ENCODE data around the gene CYP24A1. TPM values are rescaled to one million over a fixed set of nuclear protein-coding genes. Genes with fewer than 3 reads are reported as not detected.
"Not testable (repeated sequence)": the region's sequence is repeated elsewhere in the genome, so short reads cannot be mapped to it uniquely, and the experiment has no call there.

CYP24A1 gene
- total RNA-seq, 2 experiments from 2014 or later = not detected

GRCh38 chr20:54138427-54138826 lies 35.4 kb downstream of the CYP24A1 start:
- Mint-ChIP-seq H3K9me3 (ENCODE audit: low read depth) (no peaks in the 10 kb centered on the region), H3K4me3 (no peak overlapping the region), H3K27ac (no peak overlapping the region), H3K4me1 (no peaks in the 10 kb centered on the region), H3K27me3 (peaks cover 10% of the 10 kb centered on the region), H3K36me3 (no peaks in the 10 kb centered on the region)
- DNase-seq = no peak
- ATAC-seq = no peak
- CTCF ChIA-PET = no interaction called here

GRCh38 chr20:54137115-54137514 lies 36.7 kb downstream of the CYP24A1 start:
- ATAC-seq (no peak), DNase-seq (no peak)
- H3K27me3 Mint-ChIP-seq = peaks cover 10% of the 10 kb centered on the region
- CTCF ChIA-PET = interaction anchor here (1.0 kb wide), 1 partner anchor 34 kb away, joined by 3 read pairs; no protein-coding TSS in a partner anchor
- no peaks in the 10 kb centered on the region for H3K9me3 Mint-ChIP-seq (ENCODE audit: low read depth)
- H3K4me1 Mint-ChIP-seq = no peaks in the 10 kb centered on the region
- H3K36me3 Mint-ChIP-seq = no peaks in the 10 kb centered on the region
- H3K27ac Mint-ChIP-seq = no peak overlapping the region
- no peak overlapping the region for H3K4me3 Mint-ChIP-seq

DNA sequence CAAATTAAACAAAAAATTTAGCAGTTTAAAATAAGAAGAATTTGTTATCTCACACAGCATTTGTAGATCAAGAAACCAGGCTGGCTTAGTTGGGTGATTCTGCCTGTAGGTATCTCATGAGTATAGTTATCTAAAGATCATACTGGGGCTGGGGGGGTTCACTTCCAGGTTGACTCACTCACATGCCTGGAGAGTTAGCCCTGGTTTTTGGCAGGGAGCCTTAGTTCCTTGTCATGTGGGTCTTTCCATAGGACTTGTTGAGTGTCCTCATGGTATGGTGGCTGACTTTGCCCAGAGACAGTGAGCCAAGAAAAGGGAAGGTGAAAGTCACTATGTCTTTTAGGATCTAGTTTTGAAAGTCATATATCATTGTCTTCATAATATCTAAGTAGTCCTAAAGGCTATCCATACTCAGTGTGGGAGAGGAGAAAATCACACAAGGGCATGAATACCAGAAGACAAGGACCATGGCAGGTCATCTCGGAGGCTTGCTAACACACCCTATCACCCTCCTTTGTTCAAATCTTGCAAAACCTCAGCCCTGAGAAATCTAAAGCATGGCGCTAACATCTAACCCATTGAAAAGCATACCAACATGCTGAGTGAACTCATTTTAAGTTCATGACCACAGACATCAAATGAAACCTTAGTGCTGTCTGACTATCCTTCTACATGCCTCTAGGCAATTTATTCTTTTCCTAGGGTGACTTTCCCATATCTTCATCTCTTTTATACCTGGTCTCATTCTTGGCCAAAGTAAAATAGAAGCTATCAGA lies 39.2 kb downstream of the CYP24A1 start:
- CTCF ChIA-PET = no interaction called here
- Mint-ChIP-seq H3K9me3 (ENCODE audit: low read depth) (peaks cover 2% of the 10 kb centered on the region), H3K36me3 (no peaks in the 10 kb centered on the region), H3K4me3 (no peak overlapping the region), H3K4me1 (no peaks in the 10 kb centered on the region), H3K27me3 (peaks cover 4% of the 10 kb centered on the region), H3K27ac (no peak overlapping the region)
- ATAC-seq (no peak), DNase-seq (no peak)

GRCh38 chr20:54133434-54134427 lies 40.1 kb downstream of the CYP24A1 start:
- CTCF ChIA-PET = interaction anchor here (2.2 kb wide), 1 partner anchor 30 kb away, joined by 8 read pairs; no protein-coding TSS in a partner anchor
- DNase-seq = no peak
- ATAC-seq = no peak
- Mint-ChIP-seq H3K36me3 (no peaks in the 10 kb centered on the region), H3K9me3 (ENCODE audit: low read depth) (peaks cover 2% of the 10 kb centered on the region), H3K27me3 (peaks cover 2% of the 10 kb centered on the region), H3K27ac (no peak overlapping the region), H3K4me1 (no peaks in the 10 kb centered on the region), H3K4me3 (no peak overlapping the region)

DNA sequence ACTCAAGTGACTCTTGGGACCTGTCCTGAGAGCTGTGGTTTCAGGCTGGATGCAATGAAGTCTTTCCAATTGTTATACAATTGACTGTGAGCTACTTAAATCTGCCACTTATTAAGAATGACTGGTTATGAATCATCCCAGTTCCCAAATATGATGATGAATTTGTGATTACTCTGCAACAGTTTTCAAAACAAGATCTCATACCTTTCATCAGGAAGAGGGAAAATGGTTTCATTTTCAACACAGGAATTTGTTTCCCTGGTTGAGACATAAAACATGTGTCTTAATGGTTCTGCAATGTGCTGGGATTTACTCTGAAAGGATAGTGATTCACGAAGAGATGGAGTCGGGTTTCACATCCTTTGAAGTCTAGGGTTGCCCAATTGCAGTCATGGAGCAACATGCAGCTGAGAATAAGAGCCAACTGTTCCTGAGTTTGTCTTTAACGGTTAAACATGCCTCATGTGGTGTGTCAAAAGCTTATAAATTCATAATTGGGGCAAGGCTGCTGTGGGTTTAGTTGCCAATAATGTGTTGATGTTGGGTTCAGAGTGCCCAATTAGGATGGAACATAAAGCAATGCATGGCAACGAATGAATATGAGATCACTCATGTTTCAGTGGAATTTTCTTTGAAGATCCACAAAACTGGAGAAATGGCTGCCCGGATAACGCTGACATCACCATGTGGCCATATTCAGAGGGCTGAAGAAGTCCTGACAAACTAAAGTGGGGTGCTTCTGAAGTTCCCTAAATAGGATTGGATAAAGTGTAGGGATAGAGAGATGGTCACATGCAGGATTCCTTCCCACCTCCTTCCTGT lies 41.0 kb downstream of the CYP24A1 start:
- Mint-ChIP-seq H3K27ac (no peak overlapping the region), H3K4me1 (no peaks in the 10 kb centered on the region), H3K36me3 (no peaks in the 10 kb centered on the region), H3K27me3 (no peaks in the 10 kb centered on the region), H3K9me3 (ENCODE audit: low read depth) (peaks cover 2% of the 10 kb centered on the region), H3K4me3 (no peak overlapping the region)
- DNase-seq = no peak
- ATAC-seq = no peak
- CTCF ChIA-PET = interaction anchor here (0.5 to 2.2 kb wide), 2 partner anchors 11 to 29 kb away, joined by 5 to 8 read pairs; no protein-coding TSS in a partner anchor

DNA sequence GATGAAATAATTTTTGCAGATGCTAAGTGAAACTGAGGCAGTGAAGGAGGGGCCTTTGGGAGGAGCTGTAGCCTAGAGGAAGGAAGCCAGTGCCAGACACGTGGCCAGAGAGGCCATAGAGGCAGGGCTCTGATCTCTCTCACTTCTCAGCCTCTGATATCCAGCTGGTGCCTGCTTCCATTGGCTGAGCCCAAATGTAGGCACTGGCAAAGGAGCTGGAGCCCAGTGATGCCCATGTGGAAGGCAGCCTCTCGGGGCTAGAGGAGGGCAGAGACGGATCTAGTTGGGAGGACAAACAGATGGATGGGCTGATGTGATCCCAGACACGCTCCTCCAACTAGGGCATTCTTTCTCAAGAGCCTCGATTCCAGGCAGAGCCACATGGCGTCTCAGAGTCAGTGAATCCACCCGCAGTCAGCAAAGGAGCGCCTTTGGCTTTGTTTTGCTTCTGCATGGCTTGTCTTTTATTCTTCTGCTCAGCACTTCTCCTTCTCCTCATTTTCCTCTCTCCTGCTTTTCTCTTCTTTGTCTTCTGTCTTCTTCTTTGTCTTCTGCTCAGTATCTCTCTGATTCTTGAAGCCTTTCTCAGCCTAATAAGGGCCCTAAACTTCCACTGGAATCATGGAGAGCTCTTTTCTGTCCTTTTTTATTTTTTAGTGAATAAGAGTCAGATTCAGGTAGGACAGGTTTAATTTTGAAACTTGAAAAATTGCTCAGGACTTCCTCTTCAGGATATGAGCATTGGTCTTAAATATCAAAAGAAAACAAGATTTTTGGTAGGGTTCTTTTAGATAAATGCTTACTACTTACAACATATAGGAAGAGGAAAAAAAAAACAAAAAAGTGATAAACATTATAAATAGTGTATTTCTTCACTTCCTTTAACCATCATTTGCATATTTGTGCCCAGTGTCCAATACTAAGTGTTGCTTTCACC lies 41.8 kb downstream of the CYP24A1 start:
- H3K4me3 Mint-ChIP-seq = no peak overlapping the region
- H3K27ac Mint-ChIP-seq = no peak overlapping the region
- ATAC-seq (no peak), DNase-seq (no peak)
- CTCF ChIA-PET = interaction anchor here (2.2 kb wide), 1 partner anchor 28 kb away, joined by 8 read pairs; no protein-coding TSS in a partner anchor
- no peaks in the 10 kb centered on the region for H3K27me3 Mint-ChIP-seq
- no peaks in the 10 kb centered on the region for H3K4me1 Mint-ChIP-seq
- H3K9me3 Mint-ChIP-seq (ENCODE audit: low read depth) = peaks cover 2% of the 10 kb centered on the region
- no peaks in the 10 kb centered on the region for H3K36me3 Mint-ChIP-seq

DNA sequence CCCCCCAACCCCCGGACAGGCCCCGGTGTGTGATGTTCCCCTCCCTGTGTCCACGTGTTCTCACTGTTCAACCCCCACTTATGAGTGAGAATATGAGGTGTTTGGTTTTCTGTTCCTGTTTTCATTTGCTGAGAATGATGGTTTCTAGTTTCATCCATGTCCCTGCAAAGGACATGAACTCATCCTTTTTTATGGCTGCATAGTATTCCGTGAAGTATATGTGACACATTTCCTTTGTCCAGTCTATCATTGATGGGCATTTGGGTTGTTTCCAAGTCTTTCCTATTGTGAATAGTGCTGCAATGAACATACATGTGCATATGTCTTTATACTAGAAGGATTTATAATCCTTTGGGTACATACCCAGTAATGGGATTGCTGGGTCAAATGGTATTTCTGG lies 42.7 kb downstream of the CYP24A1 start:
- not testable (repeated sequence) for H3K36me3 Mint-ChIP-seq; ATAC-seq; H3K27ac Mint-ChIP-seq; H3K4me1 Mint-ChIP-seq; DNase-seq; H3K4me3 Mint-ChIP-seq; H3K9me3 Mint-ChIP-seq (ENCODE audit: low read depth); H3K27me3 Mint-ChIP-seq
- CTCF ChIA-PET = interaction anchor here (2.2 kb wide), 1 partner anchor 28 kb away, joined by 8 read pairs; no protein-coding TSS in a partner anchor

- Mint-ChIP-seq H3K4me1 (no peaks in the 10 kb centered on the region), H3K27ac (no peak overlapping the region), H3K27me3 (no peaks in the 10 kb centered on the region), H3K4me3 (no peak overlapping the region), H3K36me3 (no peaks in the 10 kb centered on the region), H3K9me3 (ENCODE audit: low read depth) (peaks cover 2% of the 10 kb centered on the region)
- DNase-seq (no peak), ATAC-seq (no peak)
- CTCF ChIA-PET = no interaction called here
These were observed 44.4 kb downstream of the CYP24A1 start for GRCh38 chr20:54129350-54129749.

- ATAC-seq (no peak), DNase-seq (no peak)
- Mint-ChIP-seq H3K9me3 (ENCODE audit: low read depth) (peaks cover 2% of the 10 kb centered on the region), H3K4me1 (no peaks in the 10 kb centered on the region), H3K27me3 (no peaks in the 10 kb centered on the region), H3K36me3 (no peaks in the 10 kb centered on the region), H3K27ac (no peak overlapping the region), H3K4me3 (no peak overlapping the region)
- CTCF ChIA-PET = interaction anchor here (1.0 to 1.9 kb wide), 2 partner anchors 25 to 131 kb away, joined by 5 to 7 read pairs; no protein-coding TSS in a partner anchor
These were observed 45.8 kb downstream of the CYP24A1 start for GRCh38 chr20:54127855-54128574.

DNA sequence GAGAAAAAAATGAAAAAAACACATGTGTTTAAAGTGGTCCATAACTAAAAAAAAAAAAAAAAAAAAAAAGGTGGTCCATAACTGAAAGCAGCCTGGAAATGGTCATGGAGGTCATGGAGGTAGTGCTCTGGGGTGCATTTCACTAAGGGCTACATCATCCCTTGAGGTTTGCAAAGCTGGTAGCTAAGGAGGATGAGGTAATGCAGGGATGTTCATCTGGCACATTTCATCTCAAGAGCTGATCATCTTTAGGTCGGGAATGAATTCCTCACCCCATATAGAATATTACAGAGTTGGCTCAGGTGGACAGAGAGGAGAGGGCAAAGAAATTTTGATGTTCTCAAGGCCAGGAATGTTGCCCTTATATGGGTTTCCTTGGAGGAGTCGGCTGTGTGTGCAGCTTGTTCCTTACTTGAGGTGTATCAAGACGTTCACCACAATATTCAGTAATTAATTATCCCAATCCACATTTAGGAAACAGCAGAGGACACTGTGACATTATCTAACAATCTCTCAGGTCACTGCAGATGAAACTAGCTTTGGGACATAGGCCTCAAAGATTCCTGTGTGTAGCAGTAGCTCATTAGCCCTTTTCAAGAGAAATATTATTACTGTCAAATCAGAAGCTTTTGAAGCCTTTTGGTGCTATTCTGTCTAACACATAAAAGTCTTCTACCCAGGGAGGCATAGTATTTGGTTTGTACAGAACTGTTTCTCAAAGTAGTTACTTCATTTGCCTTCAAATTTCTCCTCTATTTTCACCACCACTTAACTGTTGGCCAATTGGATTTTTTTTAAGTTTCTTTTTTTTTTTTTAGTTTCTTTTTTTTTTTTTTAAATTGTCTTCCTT lies 46.8 kb downstream of the CYP24A1 start:
- Mint-ChIP-seq H3K4me1 (no peaks in the 10 kb centered on the region), H3K36me3 (no peaks in the 10 kb centered on the region), H3K9me3 (ENCODE audit: low read depth) (peaks cover 2% of the 10 kb centered on the region), H3K4me3 (no peak overlapping the region), H3K27ac (no peak overlapping the region), H3K27me3 (no peaks in the 10 kb centered on the region)
- ATAC-seq (no peak), DNase-seq (no peak)
- CTCF ChIA-PET = interaction anchor here (1.0 to 1.9 kb wide), 2 partner anchors 24 to 132 kb away, joined by 5 to 7 read pairs; no protein-coding TSS in a partner anchor

GRCh38 chr20:54126328-54126727 lies 47.5 kb downstream of the CYP24A1 start:
- H3K9me3 Mint-ChIP-seq (ENCODE audit: low read depth); H3K27me3 Mint-ChIP-seq; H3K4me3 Mint-ChIP-seq; H3K4me1 Mint-ChIP-seq; H3K27ac Mint-ChIP-seq; DNase-seq; ATAC-seq; H3K36me3 Mint-ChIP-seq: not testable (repeated sequence)
- CTCF ChIA-PET = interaction anchor here (1.9 kb wide), 1 partner anchor 23 kb away, joined by 5 read pairs; no protein-coding TSS in a partner anchor

Measured in activated CD8-positive, alpha-beta memory T cell treated with anti-CD3 and anti-CD28 coated beads, Interleukin-2, amount 10 ng/mL, durations not matched to agents 7 days and 5 days (primary cell).